Hindlimb muscle (tissue), 1 donor: ENCODE data around the gene MBP. TPM values are rescaled to one million over a fixed set of nuclear protein-coding genes. Genes with fewer than 3 reads are reported as not detected.
A peak's percentile ranks its signal among the peaks of the same experiment; 100 is the strongest.

Experiments used
- DNase-seq: peaks from one replicate; pipeline ENCODE4 v3.0.0-alpha.2; 2013
- polyA plus RNA-seq: library from polyadenylated mRNA; unstranded; fragments of 120-200 nt; gene quantifications from one replicate; pipeline ENCODE4 v1.2.1, GENCODE V29; 2013; ENCODE audit not compliant: insufficient read length

The MBP gene
- polyA plus RNA-seq, 1 donor: 18.5 TPM

- no peak for DNase-seq
Observed at GRCh38 chr18:77046994-77047393, 85.6 kb downstream of the MBP start.

- no peak for DNase-seq
Observed at GRCh38 chr18:77046409-77046808, 86.2 kb downstream of the MBP start.

DNA sequence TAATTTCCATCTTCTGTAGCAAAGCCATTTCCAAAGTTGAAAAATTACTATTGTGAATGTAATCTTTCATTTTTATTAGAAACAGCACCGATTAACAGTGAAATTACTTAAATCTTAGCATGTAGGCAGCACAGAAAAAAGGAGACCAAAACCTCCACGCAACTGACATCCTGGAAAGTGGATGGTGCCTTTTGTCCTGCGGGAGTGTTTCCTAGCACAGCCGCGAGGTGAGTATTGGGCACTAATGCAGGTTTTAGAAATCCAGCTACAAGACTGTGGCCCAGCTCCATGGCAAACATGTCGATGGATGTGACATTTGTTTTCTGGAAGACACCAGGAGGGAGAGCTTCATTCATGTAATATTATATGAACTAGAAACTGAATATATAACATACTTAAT, 86.9 kb downstream of the MBP start:
- no peak for DNase-seq

DNA sequence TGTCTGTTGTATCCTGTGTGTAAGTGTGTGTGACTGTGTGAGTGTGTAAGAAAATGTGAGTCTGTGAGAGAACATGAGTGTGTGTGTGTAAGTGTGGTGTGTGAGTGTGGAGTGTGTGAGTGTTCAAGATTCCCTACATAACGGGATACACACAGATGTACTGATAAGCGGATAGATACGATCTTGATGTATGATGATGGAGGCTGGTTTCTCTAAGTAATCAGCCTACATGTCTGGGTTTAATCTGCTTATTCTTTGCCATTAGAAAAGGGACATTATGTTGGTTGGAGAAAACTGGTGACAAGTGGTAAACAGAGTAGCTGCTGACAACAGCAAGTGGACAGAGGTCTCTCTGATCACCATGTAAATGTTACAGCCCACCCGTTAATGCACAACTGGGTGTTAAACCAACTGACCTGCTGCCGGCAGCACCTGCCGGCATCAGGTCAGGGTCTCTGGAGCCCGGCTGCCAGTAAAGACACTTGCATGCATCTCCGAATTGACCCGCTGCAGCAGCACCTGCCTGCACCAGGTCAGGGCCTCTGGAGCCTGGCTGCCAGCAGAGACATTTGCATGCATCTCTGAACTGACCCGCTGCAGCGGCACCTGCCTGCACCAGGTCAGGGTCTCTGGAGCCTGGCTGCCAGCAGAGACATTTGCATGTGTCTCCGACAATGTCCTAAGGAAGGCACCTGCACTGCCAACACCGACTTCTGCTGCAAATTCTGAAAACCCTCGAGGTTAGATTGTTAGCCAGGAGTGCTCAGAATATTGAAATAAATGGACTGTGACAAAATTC, 87.5 kb downstream of the MBP start:
- no peak for DNase-seq

DNA sequence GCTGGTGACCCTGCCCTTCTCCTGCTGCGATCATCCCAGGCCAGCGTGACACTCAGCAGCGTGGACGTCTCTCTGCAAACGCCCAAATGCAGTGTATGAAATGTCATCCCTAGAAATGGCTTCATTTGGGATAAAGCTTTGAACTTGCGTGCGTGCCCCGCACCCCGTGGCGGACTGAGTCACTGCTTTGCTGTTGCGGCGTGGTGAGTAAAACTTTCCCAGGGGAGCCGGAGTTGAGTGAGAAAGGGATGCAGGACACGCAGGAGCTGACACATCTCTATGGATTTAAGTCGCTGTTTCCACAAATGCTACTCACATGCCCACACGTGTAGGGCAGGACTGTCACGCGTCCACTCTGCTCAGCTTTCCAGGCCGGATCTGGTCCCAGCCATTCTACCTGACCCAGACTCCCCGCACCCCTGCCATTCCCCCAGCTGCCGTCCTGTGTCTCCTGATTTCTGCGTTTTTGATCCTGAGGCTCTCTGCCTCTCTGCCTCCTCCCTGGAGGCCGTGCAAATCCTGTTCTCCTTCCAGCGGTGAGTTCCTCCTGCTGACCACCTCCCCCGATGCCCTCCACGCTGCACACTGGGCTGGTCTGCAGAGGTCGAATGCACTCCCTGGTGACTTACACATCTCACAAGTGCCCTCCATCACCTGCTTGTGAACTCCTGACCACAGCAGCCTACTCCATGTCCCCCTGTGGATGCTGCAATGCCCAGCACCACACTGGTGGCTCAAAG, 88.9 kb downstream of the MBP start:
- DNase-seq: no peak

GRCh38 chr18:77042583-77042982, 90.0 kb downstream of the MBP start:
- no peak for DNase-seq

DNA sequence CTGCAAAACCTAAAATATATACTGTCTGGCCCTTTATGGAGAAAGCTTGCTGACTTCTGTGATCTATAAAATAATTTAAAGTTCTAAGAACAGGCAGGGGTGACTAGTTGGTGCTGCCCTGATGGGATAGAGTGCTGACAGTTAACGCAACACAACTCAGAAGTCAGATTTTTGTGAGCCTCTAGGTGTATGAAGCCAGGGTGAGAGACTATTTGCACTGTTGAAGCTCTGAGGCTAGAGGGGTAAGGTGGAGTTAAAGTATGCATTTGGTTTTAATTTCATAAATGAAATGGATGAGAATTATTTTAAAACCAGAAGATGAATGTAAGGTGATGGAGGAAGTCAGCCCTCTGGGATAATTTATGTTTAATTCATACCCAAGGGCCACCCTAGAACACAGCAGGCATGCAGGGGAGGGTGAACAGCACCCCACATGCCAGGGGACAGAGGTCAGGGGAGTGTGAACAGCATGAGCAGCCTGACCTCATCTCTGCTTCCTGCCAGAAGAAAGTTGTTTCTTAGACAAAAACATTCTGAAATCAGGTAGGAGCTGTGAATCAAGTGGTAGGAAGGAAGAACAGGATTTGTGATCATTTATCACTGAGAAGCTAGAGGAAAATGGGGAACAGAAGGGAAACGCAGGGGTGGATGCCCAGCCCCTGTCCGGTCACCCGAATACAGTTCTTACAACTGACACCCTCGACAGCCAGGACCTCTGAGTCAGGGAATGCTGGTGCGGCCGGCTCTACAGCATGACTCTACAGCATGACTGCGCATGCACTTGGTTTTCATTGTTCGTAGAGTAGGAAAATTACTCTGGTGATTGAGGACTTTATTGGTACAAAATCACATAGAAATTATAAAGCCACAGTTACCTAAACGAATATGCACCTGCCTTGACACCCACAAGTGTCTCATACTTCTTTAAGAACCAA, 93.1 kb downstream of the MBP start:
- DNase-seq: no peak

DNA sequence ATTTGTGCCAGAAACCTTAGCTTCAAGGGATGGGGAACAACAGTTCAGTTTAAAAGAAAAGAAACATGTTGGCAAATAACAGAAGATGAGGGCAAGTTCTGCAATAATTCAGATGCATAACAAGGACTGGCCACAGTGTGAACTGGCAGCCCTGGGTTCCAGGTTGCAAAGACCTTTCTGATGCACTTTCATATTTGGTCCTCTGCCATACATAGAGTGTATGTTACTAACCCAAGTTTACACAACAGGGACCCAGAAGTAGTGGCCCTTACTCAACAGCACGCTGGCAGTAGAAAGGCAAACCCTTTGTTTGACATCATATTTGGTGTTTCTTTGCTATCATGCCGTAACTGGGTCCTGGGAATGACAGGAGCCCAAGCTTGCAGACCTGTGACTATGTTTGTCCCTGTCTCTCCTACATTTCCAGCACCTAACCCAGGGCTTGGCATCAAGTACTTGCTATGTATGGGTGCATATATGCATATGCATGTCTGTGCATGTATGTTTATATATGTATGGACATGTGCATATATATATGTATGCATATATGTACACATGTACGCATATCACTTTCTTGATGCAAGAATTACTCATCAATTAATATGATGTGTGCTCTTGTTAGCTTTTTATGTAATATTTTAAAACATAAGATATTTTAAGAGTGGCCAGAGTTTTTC, 94.3 kb downstream of the MBP start:
- no peak for DNase-seq

GRCh38 chr18:77037567-77037966, 95.0 kb downstream of the MBP start:
- no peak for DNase-seq

- peak; percentile 43 for DNase-seq
Observed at GRCh38 chr18:77035380-77036187, 97.0 kb downstream of the MBP start.

GRCh38 chr18:77033575-77033974, 99.0 kb downstream of the MBP start:
- no peak for DNase-seq

GRCh38 chr18:77032181-77032701, 100.3 kb downstream of the MBP start:
- no peak for DNase-seq

- DNase-seq: no peak
Observed at GRCh38 chr18:77031662-77032061, 100.9 kb downstream of the MBP start.

- no peak for DNase-seq
Observed at GRCh38 chr18:77030201-77030600, 102.4 kb downstream of the MBP start.

DNA sequence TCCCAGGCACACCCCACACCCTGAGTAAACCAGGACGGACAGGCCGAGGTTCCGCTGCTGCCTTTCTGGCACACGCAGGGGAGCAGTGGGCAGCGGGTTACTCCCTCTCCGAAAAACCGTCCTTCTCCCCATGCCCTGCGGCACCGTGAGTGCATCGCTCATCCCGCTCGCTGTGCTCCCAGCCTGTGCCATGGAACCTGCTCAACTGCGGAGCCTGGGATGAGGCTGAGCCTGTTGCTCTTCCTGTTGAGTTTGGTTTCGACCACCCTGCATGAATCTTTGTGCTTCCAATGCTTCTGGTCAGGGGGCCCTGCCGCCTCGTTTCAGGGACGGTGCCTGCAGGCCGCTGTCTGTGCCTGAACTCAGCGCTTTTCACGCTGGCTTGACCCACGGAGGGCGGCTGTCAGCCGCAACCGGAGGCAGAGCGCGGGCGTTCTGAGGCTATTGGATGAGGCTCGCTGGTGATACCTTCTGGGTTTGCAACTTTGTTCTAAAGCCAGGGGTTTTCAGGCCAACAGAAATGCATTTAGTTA, 106.7 kb downstream of the MBP start:
- DNase-seq: no peak

DNA sequence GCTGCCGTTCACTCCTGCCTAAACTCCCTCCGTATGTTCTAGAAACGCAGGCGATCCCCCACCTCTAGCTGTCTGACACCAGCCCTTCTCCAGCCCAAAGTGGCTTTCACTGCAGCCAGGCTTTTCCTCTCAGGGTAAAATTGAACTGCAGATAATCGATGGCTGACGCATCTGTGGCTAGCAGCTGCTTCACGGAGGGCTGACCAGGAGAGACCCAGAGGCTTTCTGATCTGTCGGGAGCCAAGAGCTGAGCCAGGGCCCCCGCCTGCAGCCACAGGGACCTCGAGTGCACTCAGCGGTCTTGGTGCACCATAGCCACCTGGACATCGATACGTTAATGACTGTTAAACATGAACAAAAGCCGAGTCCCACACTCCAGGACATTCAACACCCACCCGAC, 107.5 kb downstream of the MBP start:
- no peak for DNase-seq

DNA sequence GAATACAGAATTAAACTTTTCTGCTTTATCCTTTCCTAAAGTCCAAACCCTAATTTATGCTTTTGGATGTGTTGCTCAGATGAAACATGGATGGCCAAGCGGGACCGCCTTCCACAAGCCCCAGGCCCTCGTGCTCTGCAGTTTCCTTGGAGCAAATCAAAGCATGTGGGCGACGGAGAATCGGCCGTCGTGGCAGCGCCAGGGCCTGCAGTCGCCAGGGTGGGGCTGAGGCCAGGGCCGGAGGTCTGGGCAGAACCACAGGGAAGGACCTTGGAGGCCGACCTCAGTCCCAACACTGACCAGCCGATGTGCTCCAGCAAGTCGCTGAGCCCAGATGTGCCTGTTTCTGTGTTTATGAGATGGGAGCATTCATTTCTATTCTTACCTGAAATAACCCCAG, 108.1 kb downstream of the MBP start:
- DNase-seq: no peak

- DNase-seq: peak; percentile 26
Observed at GRCh38 chr18:77023102-77023782, 109.3 kb downstream of the MBP start.

GRCh38 chr18:77022556-77022955, 110.0 kb downstream of the MBP start:
- no peak for DNase-seq

- no peak for DNase-seq
Observed at GRCh38 chr18:77022116-77022515, 110.5 kb downstream of the MBP start.
